Activated CD8-positive, alpha-beta T cell treated with anti-CD3 and anti-CD28 coated beads for 36 hours (primary cell): Measurements from ENCODE around the gene ENDOU. TPM values are rescaled to one million over a fixed set of nuclear protein-coding genes. Genes with fewer than 3 reads are reported as not detected.

ENCODE experiments used
- ATAC-seq: fragments of 200-7000 bp; cut with Tn5 transposase; one replicate; pipeline ENCODE4 v1.10.0; 2021; ENCODE audit warnings: mild to moderate bottlenecking, moderate library complexity
- CTCF ChIA-PET: fragments of 350-600 bp; sonication (Branson Sonifier 250); formaldehyde crosslinking; loops from one replicate; lab custom pipeline; 2021; ENCODE audit warnings: antibody characterized with exemption; lab: Charles Lee
- POLR2A ChIA-PET: fragments of 350-600 bp; sonication (Branson Sonifier 250); formaldehyde crosslinking; loops from one replicate; lab custom pipeline; 2021; ENCODE audit warnings: antibody characterized with exemption; lab: Charles Lee
- DNase-seq: peaks from one replicate; pipeline ENCODE4 v3.0.0-alpha.2; 2020
- H3K27ac Mint-ChIP-seq: one replicate; pipeline ENCODE4 v1.8.0; 2021; ENCODE audit warnings: mild to moderate bottlenecking, mixed read lengths
- H3K27me3 Mint-ChIP-seq: one replicate; pipeline ENCODE4 v1.8.0; 2021; ENCODE audit warnings: mixed read lengths
- H3K36me3 Mint-ChIP-seq: one replicate; pipeline ENCODE4 v1.8.0; 2021; ENCODE audit warnings: low read depth, mixed read lengths
- H3K4me1 Mint-ChIP-seq: one replicate; pipeline ENCODE4 v1.8.0; 2021; ENCODE audit warnings: low read depth, mixed read lengths
- H3K4me3 Mint-ChIP-seq: one replicate; pipeline ENCODE4 v1.8.0; 2021; ENCODE audit warnings: mild to moderate bottlenecking, moderate library complexity, mixed read lengths
- H3K9me3 Mint-ChIP-seq: one replicate; pipeline ENCODE4 v1.8.0; 2021; ENCODE audit warnings: mixed read lengths
- intact Hi-C: fragments of 100-400 bp; cut with micrococcal nuclease; formaldehyde crosslinking; loops from one replicate; pipeline ENCODE4 v1.10.0; 2022
- total RNA-seq, 2 experiments: library from RNA; stranded (reverse); gene quantifications; one replicate each; pipeline ENCODE4 v1.2.3, GENCODE V29; 2021
- TF ChIP-seq, protein P1 (sequence below): fragments of 200-600 bp; IDR thresholded peaks from one replicate; pipeline ENCODE4 v1.8.0; 2022; ENCODE audit warnings: antibody characterized with exemption, mild to moderate bottlenecking

The ENDOU gene
- total RNA-seq, 2 experiments from 2014 or later, result not detected

DNA sequence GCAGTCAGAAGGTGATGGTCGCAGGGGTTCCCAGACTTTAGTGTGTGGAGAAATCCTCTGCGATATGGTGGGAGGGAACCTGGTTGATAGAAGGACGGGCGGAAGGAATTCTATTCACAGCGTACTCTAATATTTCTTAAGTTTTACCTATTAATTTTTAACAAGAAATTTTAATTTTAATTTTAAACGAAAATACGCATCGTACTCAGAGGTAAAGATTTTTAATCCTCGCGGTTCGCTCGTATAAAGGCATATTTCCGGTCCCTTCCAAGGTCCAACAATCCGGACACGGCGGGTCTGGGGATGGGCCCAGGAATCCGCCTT is 47.4 kb upstream of the ENDOU start:
- ChIA-PET CTCF (interaction anchor here (1.0 to 19.4 kb wide), 9 partner anchors 9 to 64 kb away, joined by 3 to 685 read pairs (median 5); no protein-coding TSS in a partner anchor), POLR2A (interaction anchor here (0.6 to 2.2 kb wide), 6 partner anchors 9 to 44 kb away, joined by 3 to 11 read pairs (median 4); no protein-coding TSS in a partner anchor)
- DNase-seq (no peak), ATAC-seq (no peak)
- Mint-ChIP-seq H3K27ac (peak overlapping the region; percentile 52), H3K36me3 (no peaks in the 10 kb centered on the region), H3K4me1 (peaks cover 16% of the 10 kb centered on the region), H3K27me3 (no peaks in the 10 kb centered on the region), H3K4me3 (peak overlapping the region; percentile 70), H3K9me3 (no peaks in the 10 kb centered on the region)
- intact Hi-C loops, result no loop called here
- TF ChIP-seq, protein P1, sequence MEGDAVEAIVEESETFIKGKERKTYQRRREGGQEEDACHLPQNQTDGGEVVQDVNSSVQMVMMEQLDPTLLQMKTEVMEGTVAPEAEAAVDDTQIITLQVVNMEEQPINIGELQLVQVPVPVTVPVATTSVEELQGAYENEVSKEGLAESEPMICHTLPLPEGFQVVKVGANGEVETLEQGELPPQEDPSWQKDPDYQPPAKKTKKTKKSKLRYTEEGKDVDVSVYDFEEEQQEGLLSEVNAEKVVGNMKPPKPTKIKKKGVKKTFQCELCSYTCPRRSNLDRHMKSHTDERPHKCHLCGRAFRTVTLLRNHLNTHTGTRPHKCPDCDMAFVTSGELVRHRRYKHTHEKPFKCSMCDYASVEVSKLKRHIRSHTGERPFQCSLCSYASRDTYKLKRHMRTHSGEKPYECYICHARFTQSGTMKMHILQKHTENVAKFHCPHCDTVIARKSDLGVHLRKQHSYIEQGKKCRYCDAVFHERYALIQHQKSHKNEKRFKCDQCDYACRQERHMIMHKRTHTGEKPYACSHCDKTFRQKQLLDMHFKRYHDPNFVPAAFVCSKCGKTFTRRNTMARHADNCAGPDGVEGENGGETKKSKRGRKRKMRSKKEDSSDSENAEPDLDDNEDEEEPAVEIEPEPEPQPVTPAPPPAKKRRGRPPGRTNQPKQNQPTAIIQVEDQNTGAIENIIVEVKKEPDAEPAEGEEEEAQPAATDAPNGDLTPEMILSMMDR, result no peak

DNA sequence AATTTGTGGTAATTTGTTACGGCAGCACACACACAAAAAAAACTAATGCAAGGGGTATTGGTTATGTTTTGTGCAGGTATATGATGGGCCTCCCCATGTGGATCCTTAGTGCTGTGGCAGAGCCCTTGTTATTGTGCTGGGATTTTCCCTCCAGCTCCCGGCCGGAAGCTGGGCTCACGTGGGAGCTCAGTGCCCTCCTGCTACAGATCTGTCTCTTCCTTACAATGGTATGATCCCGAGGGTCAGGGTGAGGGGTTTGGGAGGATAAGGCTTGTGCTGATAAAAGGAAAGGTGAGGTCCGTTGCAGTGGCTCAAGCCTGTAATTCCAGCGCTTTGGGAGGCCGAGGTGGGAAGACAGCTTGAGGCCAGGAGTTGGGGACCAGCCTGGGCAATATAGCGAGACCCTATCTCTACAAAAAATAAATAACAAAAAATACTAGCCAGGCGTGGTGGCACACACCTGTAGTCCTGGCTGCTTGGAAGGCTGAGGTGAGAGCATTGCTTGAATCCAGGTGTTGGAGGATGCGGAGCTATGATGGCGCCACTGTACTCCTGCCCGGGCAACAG is 46.9 kb upstream of the ENDOU start:
- DNase-seq (no peak), ATAC-seq (no peak)
- Mint-ChIP-seq H3K27ac (peak overlapping the region; percentile 52), H3K4me3 (peak overlapping the region; percentile 70), H3K4me1 (peaks cover 19% of the 10 kb centered on the region), H3K27me3 (no peaks in the 10 kb centered on the region), H3K36me3 (no peaks in the 10 kb centered on the region), H3K9me3 (no peaks in the 10 kb centered on the region)
- TF ChIP-seq, protein P1, result no peak
- intact Hi-C loops, result no loop called here
- ChIA-PET CTCF (interaction anchor here (0.9 to 19.4 kb wide), 8 partner anchors 9 to 65 kb away, joined by 3 to 685 read pairs (median 5); no protein-coding TSS in a partner anchor), POLR2A (interaction anchor here (0.6 to 2.2 kb wide), 5 partner anchors 10 to 31 kb away, joined by 3 to 11 read pairs (median 4); no protein-coding TSS in a partner anchor)

DNA sequence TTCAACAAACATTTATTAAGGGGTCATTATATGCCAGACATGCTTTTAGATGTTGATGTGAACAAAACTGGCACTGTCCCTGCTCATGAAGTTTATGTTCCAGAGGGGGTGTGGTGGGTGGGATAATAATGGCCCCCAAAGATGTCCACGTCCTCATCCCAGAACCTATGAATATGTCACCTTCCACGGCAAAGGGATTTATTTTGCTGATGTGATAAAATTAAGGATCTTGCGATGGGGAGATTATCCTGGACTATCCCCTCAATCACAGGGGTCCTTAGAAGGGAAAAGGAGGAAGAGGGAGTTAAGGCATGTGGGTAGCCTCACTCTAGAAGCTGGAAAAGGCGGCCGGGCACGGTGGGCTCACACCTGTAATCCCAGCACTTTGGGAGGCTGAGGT is 46.0 kb upstream of the ENDOU start:
- intact Hi-C loops, result no loop called here
- TF ChIP-seq, protein P1, result no peak
- H3K36me3 Mint-ChIP-seq, result no peaks in the 10 kb centered on the region
- no peak overlapping the region for H3K4me3 Mint-ChIP-seq
- H3K9me3 Mint-ChIP-seq, result no peaks in the 10 kb centered on the region
- no peak for DNase-seq
- CTCF ChIA-PET, result interaction anchor here (0.8 to 19.4 kb wide), 6 partner anchors 8 to 66 kb away, joined by 3 to 685 read pairs (median 124); partner anchors contain the start of gene RAPGEF3
- H3K27ac Mint-ChIP-seq, result no peak overlapping the region
- H3K4me1 Mint-ChIP-seq, result peaks cover 19% of the 10 kb centered on the region
- no peak for ATAC-seq
- no peaks in the 10 kb centered on the region for H3K27me3 Mint-ChIP-seq
- POLR2A ChIA-PET, result no interaction called here

DNA sequence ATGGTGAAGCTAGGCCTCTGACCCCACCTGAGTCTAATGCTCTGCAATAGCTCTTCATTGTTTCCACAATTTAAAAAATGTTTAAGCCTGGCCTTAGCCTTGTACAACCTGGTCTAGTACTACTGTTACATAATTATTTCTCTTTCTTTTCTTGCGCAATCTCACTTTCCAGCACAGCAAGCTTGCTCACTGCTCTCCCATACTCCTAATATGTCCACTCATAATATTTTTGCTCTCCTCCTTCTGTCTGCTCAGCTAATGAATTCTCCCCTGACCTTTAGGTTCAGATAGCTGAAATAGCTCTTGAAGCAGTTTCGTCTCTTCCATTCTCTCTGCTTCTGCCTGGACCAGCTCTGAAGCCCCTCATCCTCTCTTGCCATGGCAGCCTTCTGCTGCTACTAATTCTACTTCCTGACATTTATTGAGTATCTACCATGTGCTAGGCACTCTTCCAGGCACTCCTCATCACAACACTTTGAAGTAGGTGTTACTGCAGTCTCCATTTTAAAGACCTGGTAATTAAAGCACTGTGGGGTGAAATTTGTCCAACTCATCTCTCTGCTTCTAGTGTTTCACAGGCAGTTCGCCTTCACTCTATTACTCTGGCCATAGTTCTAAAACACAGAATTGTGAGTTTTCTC is 44.9 kb upstream of the ENDOU start:
- Mint-ChIP-seq H3K4me1 (peaks cover 18% of the 10 kb centered on the region), H3K9me3 (no peaks in the 10 kb centered on the region), H3K27me3 (no peaks in the 10 kb centered on the region), H3K36me3 (no peaks in the 10 kb centered on the region), H3K4me3 (no peak overlapping the region), H3K27ac (no peak overlapping the region)
- TF ChIP-seq, protein P1, result no peak
- no peak for DNase-seq
- CTCF ChIA-PET, result interaction anchor here (1.0 to 19.4 kb wide), 7 partner anchors 10 to 67 kb away, joined by 3 to 685 read pairs (median 116); partner anchors contain the start of gene RAPGEF3
- ATAC-seq, result no peak
- POLR2A ChIA-PET, result interaction anchor here (0.8 to 1.9 kb wide), 4 partner anchors 9 to 69 kb away, joined by 3 to 6 read pairs (median 5); partner anchors contain the start of gene RAPGEF3
- intact Hi-C loops, result no loop called here
